Activated naive CD8-positive, alpha-beta T cell (primary cell): ENCODE measurements around the gene RNF4.
"Not testable (repeated sequence)": the region's sequence is repeated elsewhere in the genome, so short reads cannot be mapped to it uniquely, and the experiment has no call there.

Source experiments
- H3K27ac Mint-ChIP-seq: one replicate; pipeline ENCODE4 v1.8.0; 2021; ENCODE audit warnings: mixed read lengths
- H3K27me3 Mint-ChIP-seq: one replicate; pipeline ENCODE4 v1.8.0; 2021; ENCODE audit warnings: mixed read lengths
- H3K36me3 Mint-ChIP-seq: one replicate; pipeline ENCODE4 v1.8.0; 2021; ENCODE audit warnings: mixed read lengths
- H3K4me1 Mint-ChIP-seq: one replicate; pipeline ENCODE4 v1.8.0; 2021; ENCODE audit warnings: low read depth, mixed read lengths
- H3K4me3 Mint-ChIP-seq: one replicate; pipeline ENCODE4 v1.8.0; 2021; ENCODE audit warnings: mild to moderate bottlenecking, mixed read lengths
- H3K9me3 Mint-ChIP-seq: one replicate; pipeline ENCODE4 v1.8.0; 2021; ENCODE audit warnings: low read depth, mixed read lengths

Gene RNF4

DNA sequence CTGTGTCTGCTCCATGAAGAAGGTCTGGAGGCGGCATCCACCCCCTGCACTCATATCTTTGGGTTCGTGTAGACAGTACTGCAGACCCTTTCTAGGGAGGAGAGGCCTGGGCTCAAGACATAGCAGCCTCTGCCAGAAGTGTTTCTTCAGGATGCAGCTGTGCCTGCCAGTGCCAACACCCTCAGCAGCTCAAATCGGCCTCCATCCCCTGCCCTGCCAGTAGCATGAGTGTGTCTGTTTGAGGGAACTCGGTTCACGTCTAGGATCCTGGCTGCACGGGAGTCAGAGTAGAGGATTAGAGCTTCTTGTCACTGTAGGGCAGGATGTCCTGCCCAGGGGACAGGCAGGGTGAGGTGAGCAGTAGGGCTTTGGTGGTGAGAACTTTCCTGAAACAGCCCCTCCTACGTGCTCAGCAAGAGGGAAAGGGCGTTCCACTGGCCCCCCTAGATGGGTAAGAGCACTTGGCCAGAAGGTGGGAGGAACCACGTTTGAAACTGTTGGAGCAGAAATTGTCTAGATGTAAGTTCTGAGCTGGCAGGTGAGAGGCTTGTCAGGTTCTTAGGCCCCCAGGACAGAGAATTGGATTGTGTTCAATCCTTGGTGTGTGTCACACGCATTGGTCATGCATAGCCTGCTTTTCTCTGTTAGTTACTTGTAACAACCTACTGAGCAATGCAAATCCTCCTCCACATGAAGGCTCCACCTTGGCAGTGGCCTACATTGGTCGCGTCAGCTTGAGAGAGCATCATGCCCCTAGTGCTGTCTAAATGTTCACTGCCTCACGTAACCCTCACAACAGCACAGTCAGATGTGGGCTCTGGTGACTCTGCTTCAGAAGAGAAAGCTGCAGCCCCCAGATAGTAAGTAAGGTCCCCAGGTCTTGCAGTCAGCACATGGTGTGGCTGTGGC lies 41.7 kb downstream of the RNF4 start:
- Mint-ChIP-seq H3K9me3 (no peaks in the 10 kb centered on the region), H3K36me3 (no peaks in the 10 kb centered on the region), H3K27ac (peak overlapping the region; percentile 30), H3K27me3 (no peaks in the 10 kb centered on the region), H3K4me3 (no peak overlapping the region), H3K4me1 (peaks cover 6% of the 10 kb centered on the region)

DNA sequence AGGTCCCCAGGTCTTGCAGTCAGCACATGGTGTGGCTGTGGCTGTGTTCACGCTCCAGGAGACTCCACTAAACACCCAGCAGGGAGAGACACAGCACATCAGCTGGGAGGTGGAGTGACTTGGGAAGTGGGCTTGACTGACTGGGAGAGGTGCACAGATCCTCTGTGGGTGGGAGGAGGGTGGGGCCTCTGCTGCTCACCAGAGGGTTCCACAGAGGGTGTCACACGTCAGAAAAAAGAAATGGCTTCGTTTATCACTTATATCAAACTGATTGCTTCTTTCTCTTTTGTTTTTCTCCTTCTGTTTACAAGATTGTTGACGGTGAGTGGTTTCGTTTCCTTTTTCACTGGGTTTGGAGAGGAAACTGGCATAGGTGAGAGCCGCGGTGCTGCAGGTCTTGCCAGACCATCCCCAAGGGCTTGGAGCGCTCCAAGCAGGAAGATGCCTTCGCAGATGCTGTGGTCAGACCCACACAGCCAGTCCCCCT lies 42.8 kb downstream of the RNF4 start:
- peak overlapping the region; percentile 41 for H3K27ac Mint-ChIP-seq
- no peaks in the 10 kb centered on the region for H3K36me3 Mint-ChIP-seq
- peaks cover 5% of the 10 kb centered on the region for H3K4me1 Mint-ChIP-seq
- no peaks in the 10 kb centered on the region for H3K9me3 Mint-ChIP-seq
- no peaks in the 10 kb centered on the region for H3K27me3 Mint-ChIP-seq
- H3K4me3 Mint-ChIP-seq = no peak overlapping the region

DNA sequence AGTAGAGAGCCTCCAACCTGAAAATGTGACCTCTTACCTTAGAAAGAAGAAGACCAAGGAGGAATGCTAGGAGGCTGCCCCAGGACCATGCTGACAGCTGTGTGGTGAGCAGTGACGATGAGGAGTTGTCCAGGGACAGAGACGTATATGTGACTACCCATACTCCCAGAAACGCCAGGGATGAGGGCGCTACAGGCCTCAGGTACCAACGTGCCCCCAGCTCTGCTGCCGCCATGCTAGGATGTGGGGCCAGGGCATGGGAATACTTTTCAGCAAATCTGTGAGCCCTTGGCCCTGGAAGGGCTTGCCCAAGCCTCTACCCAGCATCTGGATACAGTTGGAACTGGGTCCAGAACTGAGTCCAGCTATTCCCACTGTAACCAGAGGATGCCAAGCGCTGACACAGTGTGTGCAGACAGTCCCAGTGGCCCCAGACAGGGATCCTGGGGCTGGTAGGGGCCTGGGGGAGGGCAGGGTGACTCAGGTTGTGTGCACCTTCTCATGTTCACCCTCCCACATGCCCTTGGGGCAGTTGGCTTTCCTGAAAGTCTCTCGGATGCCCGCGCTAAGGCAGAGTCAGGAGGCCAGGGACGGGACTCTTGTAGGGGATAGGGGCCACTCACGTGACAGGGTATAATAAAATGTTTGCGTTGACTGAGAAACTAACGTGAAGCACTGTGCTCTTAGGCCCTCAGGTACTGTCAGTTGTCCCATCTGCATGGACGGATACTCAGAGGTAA lies 43.7 kb downstream of the RNF4 start:
- H3K27ac Mint-ChIP-seq = no peak overlapping the region
- H3K4me3 Mint-ChIP-seq = no peak overlapping the region
- peaks cover 3% of the 10 kb centered on the region for H3K4me1 Mint-ChIP-seq
- H3K36me3 Mint-ChIP-seq = no peaks in the 10 kb centered on the region
- H3K27me3 Mint-ChIP-seq = no peaks in the 10 kb centered on the region
- H3K9me3 Mint-ChIP-seq = no peaks in the 10 kb centered on the region

DNA sequence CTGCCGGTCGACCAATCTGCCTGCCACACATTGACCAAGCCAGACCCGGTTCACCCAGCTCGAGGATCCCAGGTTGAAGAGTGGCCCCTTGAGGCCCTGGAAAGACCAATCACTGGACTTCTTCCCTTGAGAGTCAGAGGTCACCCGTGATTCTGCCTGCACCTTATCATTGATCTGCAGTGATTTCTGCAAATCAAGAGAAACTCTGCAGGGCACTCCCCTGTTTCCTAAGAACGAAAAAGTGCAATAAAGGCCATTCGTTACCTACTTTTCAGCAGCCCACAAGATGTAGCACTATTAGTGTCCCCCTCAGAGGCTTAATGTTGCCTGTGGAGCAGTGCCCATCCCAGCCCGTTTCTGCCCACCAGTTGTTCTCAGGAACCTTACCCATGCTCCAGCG lies 45.3 kb downstream of the RNF4 start:
- not testable (repeated sequence) for H3K36me3 Mint-ChIP-seq, H3K27ac Mint-ChIP-seq, H3K4me3 Mint-ChIP-seq, H3K27me3 Mint-ChIP-seq, H3K9me3 Mint-ChIP-seq, H3K4me1 Mint-ChIP-seq

DNA sequence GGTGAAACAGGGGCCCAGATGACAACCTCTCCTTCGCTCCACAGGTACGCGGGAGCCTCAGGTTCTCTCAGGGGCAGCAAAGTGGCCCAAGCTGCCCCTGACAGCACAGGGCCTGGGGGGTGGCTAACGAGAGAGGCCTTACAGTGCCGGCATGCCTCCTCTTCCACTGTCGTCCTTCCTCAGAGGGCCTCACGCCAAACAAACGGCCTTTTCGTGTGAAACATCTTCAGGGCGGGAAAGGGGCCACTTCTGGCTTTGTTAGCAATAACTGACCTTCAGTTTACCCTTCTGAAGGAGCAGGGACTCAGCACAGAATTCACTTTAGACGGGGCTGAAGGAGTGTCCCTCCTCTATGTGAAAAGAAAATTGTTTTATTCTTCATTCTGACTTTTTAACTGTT lies 46.0 kb downstream of the RNF4 start:
- not testable (repeated sequence) for H3K4me3 Mint-ChIP-seq, H3K4me1 Mint-ChIP-seq, H3K27me3 Mint-ChIP-seq, H3K9me3 Mint-ChIP-seq, H3K36me3 Mint-ChIP-seq, H3K27ac Mint-ChIP-seq

GRCh38 chr4:2515830-2516550 lies 47.1 kb downstream of the RNF4 start:
- Mint-ChIP-seq H3K4me3 (no peak overlapping the region), H3K27ac (peak overlapping the region; percentile 64), H3K9me3 (no peaks in the 10 kb centered on the region), H3K36me3 (no peaks in the 10 kb centered on the region), H3K27me3 (no peaks in the 10 kb centered on the region), H3K4me1 (no peaks in the 10 kb centered on the region)

GRCh38 chr4:2516635-2517034 lies 47.7 kb downstream of the RNF4 start:
- Mint-ChIP-seq H3K4me1 (no peaks in the 10 kb centered on the region), H3K4me3 (no peak overlapping the region), H3K27me3 (no peaks in the 10 kb centered on the region), H3K9me3 (no peaks in the 10 kb centered on the region), H3K27ac (peak overlapping the region; percentile 64), H3K36me3 (no peaks in the 10 kb centered on the region)

DNA sequence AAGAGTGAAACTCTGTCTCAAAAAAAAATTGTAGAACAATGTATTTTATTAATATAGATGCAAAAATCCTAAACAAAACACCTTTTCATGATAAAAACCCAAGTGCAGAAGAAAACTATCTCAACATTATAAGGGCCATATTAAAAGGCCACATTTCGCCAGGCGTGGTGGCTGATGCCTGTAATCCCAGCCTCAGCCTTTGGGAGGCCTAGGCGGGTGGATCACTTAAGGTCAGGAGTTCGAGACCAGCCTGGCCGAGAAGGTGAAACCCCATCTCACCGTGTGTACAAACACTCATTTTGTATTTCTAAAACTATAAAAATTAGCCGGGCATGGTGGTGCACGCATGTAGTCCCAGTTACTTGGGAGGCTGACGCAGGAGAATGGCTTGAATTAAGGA lies 57.7 kb downstream of the RNF4 start:
- Mint-ChIP-seq H3K27ac (no peak overlapping the region), H3K4me3 (no peak overlapping the region)

GRCh38 chr4:2534904-2535375 lies 66.0 kb downstream of the RNF4 start:
- no peaks in the 10 kb centered on the region for H3K27me3 Mint-ChIP-seq
- H3K9me3 Mint-ChIP-seq = no peaks in the 10 kb centered on the region
- H3K4me3 Mint-ChIP-seq = peak overlapping the region; percentile 90
- H3K27ac Mint-ChIP-seq = peak overlapping the region; percentile 89
- H3K4me1 Mint-ChIP-seq = peaks cover 19% of the 10 kb centered on the region
- H3K36me3 Mint-ChIP-seq = no peaks in the 10 kb centered on the region

More for the DNA sequence above, 57.7 kb downstream of the RNF4 start:
- Mint-ChIP-seq H3K36me3 (no peaks in the 10 kb centered on the region), H3K4me1 (no peaks in the 10 kb centered on the region), H3K27me3 (no peaks in the 10 kb centered on the region), H3K9me3 (no peaks in the 10 kb centered on the region)

DNA sequence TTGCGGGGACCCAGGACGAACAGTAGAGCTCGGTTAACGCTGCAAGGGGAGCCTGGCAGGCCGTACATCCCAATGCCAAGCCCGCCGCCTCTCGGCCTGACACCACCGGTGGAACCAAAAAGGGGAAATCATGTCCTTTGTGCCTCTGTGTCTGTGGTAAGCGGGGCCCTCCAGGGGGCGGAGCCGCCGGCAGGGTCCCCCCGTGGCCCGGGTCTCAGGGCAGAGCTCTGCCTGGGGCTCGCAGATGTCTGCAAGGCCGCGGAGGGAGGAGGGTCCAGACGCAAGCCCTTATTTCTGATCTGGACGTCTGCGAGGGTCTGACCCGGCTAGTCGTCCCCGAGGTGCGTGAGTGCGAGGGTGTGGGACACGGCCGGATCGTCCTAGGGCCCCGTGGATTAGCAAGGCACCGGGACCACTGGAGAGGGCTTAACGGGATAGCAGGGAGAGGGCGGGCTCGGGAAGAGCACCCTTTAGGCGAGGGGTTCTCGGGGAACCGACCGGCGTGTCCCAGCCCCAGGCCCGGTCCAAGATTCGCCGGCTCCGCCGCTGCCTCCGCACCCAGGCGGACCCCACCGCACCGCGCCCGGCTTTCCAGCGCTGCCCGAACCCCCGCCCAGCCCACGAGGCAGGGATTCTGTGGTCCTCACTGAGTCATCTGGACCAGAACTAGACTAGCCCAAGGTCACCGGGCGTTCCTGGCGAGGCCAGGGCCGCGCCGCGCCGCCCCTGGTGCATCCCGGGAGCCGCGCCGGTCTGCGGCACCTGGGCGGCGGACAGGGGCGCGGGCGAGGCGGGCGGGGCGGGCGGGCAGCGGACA lies 66.7 kb downstream of the RNF4 start:
- H3K4me1 Mint-ChIP-seq = peaks cover 19% of the 10 kb centered on the region
- H3K27ac Mint-ChIP-seq = peak overlapping the region; percentile 92
- H3K36me3 Mint-ChIP-seq = no peaks in the 10 kb centered on the region
- peak overlapping the region; percentile 90 for H3K4me3 Mint-ChIP-seq
- no peaks in the 10 kb centered on the region for H3K9me3 Mint-ChIP-seq
- H3K27me3 Mint-ChIP-seq = no peaks in the 10 kb centered on the region

- Mint-ChIP-seq H3K9me3 (no peaks in the 10 kb centered on the region), H3K4me1 (peaks cover 19% of the 10 kb centered on the region), H3K36me3 (no peaks in the 10 kb centered on the region), H3K4me3 (peak within 1 kb of the TSS; percentile 91), H3K27me3 (no peaks in the 10 kb centered on the region), H3K27ac (peak within 1 kb of the TSS; percentile 92)
These were observed 67.5 kb downstream of the RNF4 start, which contains the start of gene FAM193A for GRCh38 chr4:2536193-2537010. Gene FAM193A, plus strand, starts transcription at chr4:2536647. Its CDS starts 269 bp downstream, at chr4:2536916.

GRCh38 chr4:2537011-2537830 lies 68.3 kb downstream of the RNF4 start:
- Mint-ChIP-seq H3K4me3 (peak overlapping the region; percentile 91), H3K9me3 (no peaks in the 10 kb centered on the region), H3K4me1 (peaks cover 19% of the 10 kb centered on the region), H3K27ac (peak overlapping the region; percentile 88), H3K36me3 (no peaks in the 10 kb centered on the region), H3K27me3 (no peaks in the 10 kb centered on the region)
